ENCODE results near the gene LRFN4. TPM values are rescaled to one million over a fixed set of nuclear protein-coding genes. Genes with fewer than 3 reads are reported as not detected.

The LRFN4 gene
- polyA plus RNA-seq, 1 donor from 2014 or later, result 85.0 TPM

- Histone ChIP-seq H3K9ac (ENCODE audit: low read length) (no peak overlapping the region), H3K36me3 (ENCODE audit: insufficient read depth, low read length) (no peaks in the 10 kb centered on the region), H3K4me3 (ENCODE audit: low read length) (no peak overlapping the region), H3K4me2 (ENCODE audit: low read length) (no peak overlapping the region), H4K20me1 (ENCODE audit: insufficient read depth) (no peaks in the 10 kb centered on the region), H3K27me3 (ENCODE audit: insufficient read depth, low read depth, low read length) (no peaks in the 10 kb centered on the region), H3K79me2 (replicated peaks; ENCODE audit: insufficient read depth, low read length) (no peaks in the 10 kb centered on the region), H3K27ac (ENCODE audit: low read length) (no peak overlapping the region), H2AFZ (ENCODE audit: low read depth, low read length) (no peak overlapping the region), H3F3A (ENCODE audit: insufficient read depth, low read length, poor library complexity, severe bottlenecking) (no peaks in the 10 kb centered on the region), H3K9me2 (ENCODE audit: insufficient read depth, low read length) (no peaks in the 10 kb centered on the region), H3K9me3 (ENCODE audit: low read length) (no peaks in the 10 kb centered on the region)
- TF ChIP-seq REST (IDR thresholded peaks at IDR 0.05; ENCODE audit: borderline replicate concordance) (no peak), CTCF (IDR thresholded peaks at IDR 0.05; ENCODE audit: poor library complexity, severe bottlenecking) (no peak), RAD21 (conservative IDR thresholded peaks at IDR 0.05) (no peak), POLR2AphosphoS5 (IDR thresholded peaks at IDR 0.05) (no peak), MXI1 (conservative IDR thresholded peaks at IDR 0.05; ENCODE audit: poor library complexity, severe bottlenecking) (no peak), EP300 (conservative IDR thresholded peaks at IDR 0.05; ENCODE audit: poor library complexity, severe bottlenecking) (no peak), TAF1 (IDR thresholded peaks at IDR 0.05; ENCODE audit: low read depth) (no peak), SMC3 (conservative IDR thresholded peaks at IDR 0.05; ENCODE audit: poor library complexity) (no peak)
These were observed 10.7 kb downstream of the LRFN4 start for GRCh38 chr11:66867425-66868040.

GRCh38 chr11:66868082-66868725 lies 11.3 kb downstream of the LRFN4 start:
- no peak overlapping the region for H2AFZ ChIP-seq (ENCODE audit: low read depth, low read length)
- H3K4me2 ChIP-seq (ENCODE audit: low read length), result no peak overlapping the region
- H3K9me3 ChIP-seq (ENCODE audit: low read length), result no peaks in the 10 kb centered on the region
- H3K4me3 ChIP-seq (ENCODE audit: low read length), result no peak overlapping the region
- no peaks in the 10 kb centered on the region for H3K79me2 ChIP-seq (replicated peaks; ENCODE audit: insufficient read depth, low read length)
- H3F3A ChIP-seq (ENCODE audit: insufficient read depth, low read length, poor library complexity, severe bottlenecking), result no peaks in the 10 kb centered on the region
- H3K27me3 ChIP-seq (ENCODE audit: insufficient read depth, low read depth, low read length), result no peaks in the 10 kb centered on the region
- no peak for TF ChIP-seq RAD21 (conservative IDR thresholded peaks at IDR 0.05)
- TF ChIP-seq SMC3 (conservative IDR thresholded peaks at IDR 0.05; ENCODE audit: poor library complexity), result no peak
- no peak for TF ChIP-seq POLR2AphosphoS5 (IDR thresholded peaks at IDR 0.05)
- no peak for TF ChIP-seq CTCF (IDR thresholded peaks at IDR 0.05; ENCODE audit: poor library complexity, severe bottlenecking)
- no peak for TF ChIP-seq TAF1 (IDR thresholded peaks at IDR 0.05; ENCODE audit: low read depth)
- no peaks in the 10 kb centered on the region for H3K36me3 ChIP-seq (ENCODE audit: insufficient read depth, low read length)
- H3K27ac ChIP-seq (ENCODE audit: low read length), result no peak overlapping the region
- H4K20me1 ChIP-seq (ENCODE audit: insufficient read depth), result no peaks in the 10 kb centered on the region
- no peak overlapping the region for H3K9ac ChIP-seq (ENCODE audit: low read length)
- no peaks in the 10 kb centered on the region for H3K9me2 ChIP-seq (ENCODE audit: insufficient read depth, low read length)

Measured in neural cell (in vitro differentiated cells).